Panc1 (cell line): ENCODE measurements around the gene ZBED4. TPM values are rescaled to one million over a fixed set of nuclear protein-coding genes. Genes with fewer than 3 reads are reported as not detected.

ENCODE experiments used
- ATAC-seq: fragments of 200-7000 bp; cut with Tn5 transposase; 2 replicates; pipeline ENCODE4 v1.9.1; 2020; ENCODE audit warnings: mild to moderate bottlenecking, moderate library complexity
- BruUV-seq: library from RNA; stranded (reverse); fragments of 400-500 nt; replicated peaks from 2 replicates; lab custom pipeline; 2021; lab: Mats Ljungman, UMichigan
- CTCF ChIA-PET: fragments of 300-600 bp; sonication (Branson Sonifier 250); formaldehyde crosslinking; loops from one replicate; lab custom pipeline; 2022; ENCODE audit warnings: antibody characterized with exemption; lab: Charles Lee
- POLR2A ChIA-PET: fragments of 300-600 bp; sonication (Branson Sonifier 250); formaldehyde crosslinking; loops from one replicate; lab custom pipeline; 2022; ENCODE audit warnings: antibody characterized with exemption; lab: Charles Lee
- DNase-seq: peaks from one replicate; pipeline ENCODE4 v3.0.0-alpha.2; 2010; ENCODE audit warnings: low read depth, low spot score
- H3K27ac ChIP-seq: 2 replicates; pipeline ENCODE4 v1.5.1; 2011; ENCODE audit warnings: mild to moderate bottlenecking, low read length, inconsistent platforms
- H3K27me3 ChIP-seq: fragments of 200-500 bp; sonication (Bioruptor generic); 2 replicates; pipeline ENCODE4 v1.6.0; 2014; ENCODE audit warnings: low read length, inconsistent platforms; ENCODE audit not compliant: control insufficient read depth, insufficient read depth
- H3K36me3 ChIP-seq: fragments of 200-500 bp; sonication (Bioruptor generic); 2 replicates; pipeline ENCODE4 v1.5.1; 2014; ENCODE audit warnings: inconsistent platforms, mild to moderate bottlenecking, low read length, moderate library complexity; ENCODE audit not compliant: control insufficient read depth, insufficient read depth
- H3K4me1 ChIP-seq: 2 replicates; pipeline ENCODE4 v1.5.1; 2011; ENCODE audit warnings: inconsistent platforms, mild to moderate bottlenecking, low read length, moderate library complexity; ENCODE audit not compliant: control insufficient read depth, insufficient read depth
- H3K4me3 ChIP-seq, 2 experiments: 2 replicates each; pipeline ENCODE4 v1.5.1; 2011 to 2012; ENCODE audit warnings: low read depth in 2 of 2, low read length in 2 of 2, mild to moderate bottlenecking in 2 of 2, inconsistent platforms in 1 of 2, moderate library complexity in 1 of 2
- H3K9me3 ChIP-seq: fragments of 200-500 bp; sonication (Bioruptor generic); 2 replicates; pipeline ENCODE4 v1.5.1; 2014; ENCODE audit warnings: low read depth, mild to moderate bottlenecking, inconsistent platforms, low read length, moderate library complexity; ENCODE audit not compliant: control insufficient read depth, insufficient read depth
- CTCF ChIP-seq: fragments of 450-650 bp; IDR thresholded peaks from 2 replicates; pipeline ENCODE4 v1.5.1; 2017; ENCODE audit warnings: mild to moderate bottlenecking
- POLR2AphosphoS5 ChIP-seq: IDR thresholded peaks from 2 replicates; pipeline ENCODE4 v1.6.1; 2012; ENCODE audit warnings: mild to moderate bottlenecking, low read depth, low read length, moderate library complexity
- REST ChIP-seq, 2 experiments: IDR thresholded peaks; 2 replicates each; pipeline ENCODE4 v1.6.1; 2011 to 2012; ENCODE audit warnings: low read depth in 2 of 2, control low read depth in 1 of 2, low read length in 1 of 2, mild to moderate bottlenecking in 1 of 2, moderate library complexity in 1 of 2; ENCODE audit not compliant: insufficient read depth in 1 of 2
- SIN3A ChIP-seq: IDR thresholded peaks from 2 replicates; pipeline ENCODE4 v1.6.1; 2012; ENCODE audit warnings: low read depth, mild to moderate bottlenecking, low read length, moderate library complexity, borderline replicate concordance; ENCODE audit not compliant: insufficient read depth
- TCF7L2 ChIP-seq: IDR thresholded peaks from 2 replicates; pipeline ENCODE4 v1.6.1; 2011; ENCODE audit warnings: mild to moderate bottlenecking, low read depth, low read length, inconsistent platforms
- in situ Hi-C: cut with HindIII; loops from 2 replicates; pipeline ENCODE4 v1.10.0; 2016; ENCODE audit warnings: low sequenced_read_pairs, low pct_unique_long_range_greater_than_20kb
- intact Hi-C: fragments of 100-400 bp; cut with micrococcal nuclease; formaldehyde crosslinking; loops from one replicate; pipeline ENCODE4 v1.10.0; 2022; ENCODE audit not compliant: unreplicated experiment
- total RNA-seq: library from RNA; stranded (reverse); gene quantifications from one replicate; pipeline ENCODE4 v1.2.1, GENCODE V29; 2021; ENCODE audit not compliant: unreplicated experiment

The ZBED4 gene
- total RNA-seq, 1 experiment from 2014 or later: 17.3 TPM

DNA sequence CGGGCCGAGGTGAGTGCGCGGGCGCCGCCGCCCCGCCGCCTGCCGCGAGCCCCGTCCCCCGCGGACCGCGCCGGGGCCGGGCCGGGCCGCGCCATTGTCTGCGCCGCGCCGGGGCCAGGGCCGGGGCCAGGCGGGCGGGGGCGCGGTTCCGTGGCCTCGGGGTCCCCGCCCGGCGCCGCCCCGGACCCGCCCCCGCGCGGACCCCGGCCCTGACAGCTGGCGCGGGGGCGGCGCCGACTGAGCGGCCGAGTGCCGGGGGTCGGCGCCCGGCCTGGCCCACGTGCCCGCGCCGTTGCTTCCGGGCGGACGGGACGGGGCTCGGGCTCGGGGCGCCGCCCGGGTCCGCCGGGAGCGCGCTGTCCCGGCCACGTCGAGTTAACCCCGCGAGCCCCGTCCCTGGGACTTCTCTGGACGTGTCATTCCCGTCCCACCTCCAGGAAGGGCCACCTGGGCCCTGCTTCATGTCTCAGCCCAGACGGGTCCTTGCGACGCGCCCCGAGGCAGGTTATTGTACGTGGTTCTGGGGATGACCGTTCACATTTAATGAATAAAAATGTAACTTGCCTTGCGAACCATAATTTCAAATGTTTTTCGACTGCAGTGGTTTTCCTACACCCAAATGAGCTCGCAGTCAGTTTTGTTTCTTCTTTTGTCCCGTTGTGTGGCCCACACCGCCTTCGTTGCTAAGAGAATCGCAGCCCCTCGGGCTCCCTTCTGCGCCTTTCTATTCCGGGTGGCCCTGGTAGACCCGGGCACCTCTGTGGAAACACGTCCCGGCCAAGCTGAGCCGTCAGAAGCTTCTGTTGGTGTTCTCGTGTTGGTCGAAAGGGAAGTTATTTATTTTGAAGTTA lies 562 bp downstream of the ZBED4 start:
- Histone ChIP-seq H3K27ac (peak overlapping the region; percentile 82), H3K4me3 (peak overlapping the region; percentile 83 to 88), H3K36me3 (peaks cover 5% of the 10 kb centered on the region; the same call in 1 of the 2 replicates), H3K9me3 (no peaks in the 10 kb centered on the region), H3K4me1 (peaks cover 23% of the 10 kb centered on the region), H3K27me3 (no peaks in the 10 kb centered on the region)
- no peak for DNase-seq
- no TSS peak for BruUV-seq
- intact Hi-C loops (no loop called here), in situ Hi-C loops (no loop called here)
- TF ChIP-seq SIN3A (no peak), CTCF (no peak), TCF7L2 (no peak), POLR2AphosphoS5 (no peak), REST (IDR thresholded peaks at IDR 0.05; ENCODE audit: insufficient read depth in 1 of 2, low read depth in 2 of 2, low read length in 1 of 2) (no peak)
- ATAC-seq: peak; percentile 46
- ChIA-PET POLR2A (no interaction called here), CTCF (no interaction called here)

DNA sequence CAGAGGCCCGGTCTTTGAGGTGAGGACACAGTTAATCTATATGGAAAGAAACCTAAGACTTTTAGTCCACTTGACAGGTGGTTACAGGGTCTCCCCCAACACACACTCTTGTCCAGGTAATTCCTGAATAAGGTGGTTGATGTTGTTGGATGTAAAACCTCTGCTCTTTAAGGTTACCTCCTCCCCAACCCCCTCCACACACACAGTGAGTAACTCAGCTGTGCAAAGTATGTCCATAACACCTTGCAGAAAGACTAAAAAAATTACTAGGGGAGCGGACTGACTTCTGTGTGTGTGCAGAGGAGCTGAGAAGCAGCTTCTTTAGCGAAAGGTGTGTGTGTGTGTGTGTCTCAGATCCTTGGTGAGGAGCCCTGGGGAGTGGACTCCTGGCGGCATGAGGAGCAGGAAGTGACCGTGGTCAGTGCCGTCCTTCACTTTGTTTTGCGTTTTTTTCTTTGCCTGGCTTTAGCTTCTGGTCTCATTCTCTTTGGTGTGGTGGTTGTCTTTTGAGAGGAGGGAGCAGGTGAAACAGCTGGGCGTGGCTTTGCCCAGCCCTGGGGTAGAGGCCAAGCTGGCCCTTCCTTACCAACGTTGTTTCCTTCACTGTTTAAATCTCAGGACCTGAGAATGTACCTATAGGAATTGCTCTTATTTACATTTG lies 1.7 kb downstream of the ZBED4 start:
- H3K36me3 ChIP-seq: peaks cover 5% of the 10 kb centered on the region; the same call in 1 of the 2 replicates
- no peak for ATAC-seq
- in situ Hi-C loops: no loop called here
- peaks cover 23% of the 10 kb centered on the region for H3K4me1 ChIP-seq
- H3K27me3 ChIP-seq: no peaks in the 10 kb centered on the region
- H3K27ac ChIP-seq: peak overlapping the region; percentile 82
- H3K9me3 ChIP-seq: no peaks in the 10 kb centered on the region
- H3K4me3 ChIP-seq: peak overlapping the region; percentile 83 to 88
- TF ChIP-seq CTCF (no peak), POLR2AphosphoS5 (no peak), REST (IDR thresholded peaks at IDR 0.05; ENCODE audit: insufficient read depth in 1 of 2, low read depth in 2 of 2, low read length in 1 of 2) (no peak), TCF7L2 (no peak), SIN3A (no peak)
- no TSS peak for BruUV-seq
- intact Hi-C loops: no loop called here
- POLR2A ChIA-PET: no interaction called here
- DNase-seq: no peak
- CTCF ChIA-PET: no interaction called here
